Mesenchymal stem cell (in vitro differentiated cells and primary cell): Measurements from ENCODE around the gene KRT76.

Experiments used
- DNase-seq: peaks from one replicate; pipeline ENCODE4 v3.0.0-alpha.2; 2013
- H2AFZ ChIP-seq: one replicate; pipeline ENCODE4 v1.6.1; 2013; ENCODE audit warnings: low read depth, mild to moderate bottlenecking, control low read depth, inconsistent platforms, low read length, moderate library complexity
- H2AK5ac ChIP-seq: 2 replicates; pipeline ENCODE4 v1.6.1; 2013; ENCODE audit warnings: low read length, moderate library complexity, mild to moderate bottlenecking, inconsistent platforms; ENCODE audit not compliant: severe bottlenecking
- H2BK120ac ChIP-seq: one replicate; pipeline ENCODE4 v1.6.1; 2013; ENCODE audit warnings: low read depth, mild to moderate bottlenecking, inconsistent platforms, low read length, moderate library complexity
- H2BK12ac ChIP-seq, 2 experiments: one replicate each; pipeline ENCODE4 v1.6.1; 2013; ENCODE audit warnings: inconsistent platforms in 2 of 2, low read length in 2 of 2, mild to moderate bottlenecking in 2 of 2, moderate library complexity in 2 of 2, control low read depth in 1 of 2
- H2BK15ac ChIP-seq: one replicate; pipeline ENCODE4 v1.6.1; 2013; ENCODE audit warnings: mild to moderate bottlenecking, low read depth, inconsistent platforms; ENCODE audit not compliant: poor library complexity, severe bottlenecking
- H2BK5ac ChIP-seq: 2 replicates; pipeline ENCODE4 v1.6.1; 2013; ENCODE audit warnings: low read depth, mild to moderate bottlenecking, low read length, control low read depth, inconsistent platforms; ENCODE audit not compliant: poor library complexity, severe bottlenecking
- H3K14ac ChIP-seq, 2 experiments: one replicate each; pipeline ENCODE4 v1.6.1; 2013; ENCODE audit warnings: inconsistent platforms in 2 of 2, low read length in 2 of 2, control low read depth in 1 of 2, mild to moderate bottlenecking in 1 of 2, moderate library complexity in 1 of 2
- H3K18ac ChIP-seq, 2 experiments: one replicate each; pipeline ENCODE4 v1.6.1; 2013; ENCODE audit warnings: inconsistent platforms in 2 of 2, low read length in 2 of 2, control low read depth in 1 of 2, low read depth in 1 of 2, mild to moderate bottlenecking in 1 of 2
- H3K23ac ChIP-seq, 2 experiments: one replicate each; pipeline ENCODE4 v1.6.1; 2013; ENCODE audit warnings: inconsistent platforms in 2 of 2, low read length in 2 of 2, mild to moderate bottlenecking in 2 of 2, moderate library complexity in 2 of 2, control low read depth in 1 of 2
- H3K27ac ChIP-seq: 2 replicates; pipeline ENCODE4 v1.5.1; 2013; ENCODE audit warnings: mild to moderate bottlenecking, moderate library complexity, low read length, control low read depth, inconsistent platforms; ENCODE audit not compliant: poor library complexity, severe bottlenecking
- H3K27me3 ChIP-seq, 2 experiments: 2 replicates each; pipeline versions ENCODE4 v1.6.1 to v1.7.0; 2013; ENCODE audit warnings: low read length in 2 of 2, mild to moderate bottlenecking in 2 of 2, moderate library complexity in 2 of 2, control low read depth in 1 of 2, inconsistent platforms in 1 of 2; ENCODE audit not compliant: control insufficient read depth in 1 of 2, insufficient read depth in 1 of 2
- H3K36me3 ChIP-seq, 2 experiments: 2 replicates each; pipeline versions ENCODE4 v1.6.1 to v1.7.0; 2013; ENCODE audit warnings: low read length in 2 of 2, control low read depth in 1 of 2, inconsistent platforms in 1 of 2, low read depth in 1 of 2, mild to moderate bottlenecking in 1 of 2; ENCODE audit not compliant: insufficient read depth in 2 of 2, control insufficient read depth in 1 of 2
- H3K4ac ChIP-seq, 2 experiments: one replicate each; pipeline ENCODE4 v1.6.1; 2013; ENCODE audit warnings: inconsistent platforms in 2 of 2, low read length in 2 of 2, mild to moderate bottlenecking in 2 of 2, moderate library complexity in 2 of 2, control low read depth in 1 of 2, low read depth in 1 of 2
- H3K4me1 ChIP-seq: 2 replicates; pipeline ENCODE4 v1.6.1; 2013; ENCODE audit warnings: low read depth, low read length, control low read depth; ENCODE audit not compliant: control insufficient read depth, insufficient read depth
- H3K4me2 ChIP-seq: 2 replicates; pipeline ENCODE4 v1.6.1; 2013; ENCODE audit warnings: low read length, mild to moderate bottlenecking, inconsistent platforms; ENCODE audit not compliant: poor library complexity, severe bottlenecking
- H3K4me3 ChIP-seq, 2 experiments: 2 replicates each; pipeline versions ENCODE4 v1.5.1 to v1.7.0; 2013; ENCODE audit warnings: low read length in 2 of 2, mild to moderate bottlenecking in 2 of 2, control low read depth in 1 of 2, low read depth in 1 of 2; ENCODE audit not compliant: insufficient read depth in 1 of 2
- H3K79me1 ChIP-seq: replicated peaks from 2 replicates; pipeline ENCODE4 v1.6.1; 2013; ENCODE audit warnings: mild to moderate bottlenecking, control low read depth, low read length, inconsistent platforms; ENCODE audit not compliant: poor library complexity, severe bottlenecking
- H3K9ac ChIP-seq: 2 replicates; pipeline ENCODE4 v1.7.0; 2013; ENCODE audit warnings: mild to moderate bottlenecking, low read length, moderate library complexity
- H3K9me3 ChIP-seq: 2 replicates; pipeline ENCODE4 v1.7.0; 2013; ENCODE audit warnings: mild to moderate bottlenecking, low read length; ENCODE audit not compliant: control insufficient read depth
- H4K8ac ChIP-seq: one replicate; pipeline ENCODE4 v1.6.1; 2013; ENCODE audit warnings: inconsistent platforms, mild to moderate bottlenecking, low read length, moderate library complexity
- H4K91ac ChIP-seq: one replicate; pipeline ENCODE4 v1.6.1; 2013; ENCODE audit warnings: mild to moderate bottlenecking, low read length, inconsistent platforms
- WGBS: methylation state at CpG from one replicate; pipeline ENCODE4 v1.1.7; 2013; ENCODE audit warnings: mixed read lengths; 5-methylcytosine and 5-hydroxymethylcytosine counted together

Gene KRT76

GRCh38 chr12:52744493-52745156, 32.5 kb downstream of the KRT76 start:
- no peak overlapping the region for H3K23ac ChIP-seq
- no peak overlapping the region for H2BK5ac ChIP-seq
- no peak overlapping the region for H2BK15ac ChIP-seq
- no peak overlapping the region for H3K9ac ChIP-seq
- WGBS, result 20% methylated on average over 1 of the region's 1 CpG
- no peak overlapping the region for H3K4me2 ChIP-seq
- no peak overlapping the region for H3K18ac ChIP-seq
- H3K4ac ChIP-seq, result no peak overlapping the region
- H3K27me3 ChIP-seq, result peaks cover 6 to 72% of the 10 kb centered on the region in 2 experiments
- H2AK5ac ChIP-seq, result no peak overlapping the region
- no peaks in the 10 kb centered on the region for H3K9me3 ChIP-seq
- no peak overlapping the region for H2BK12ac ChIP-seq
- H2AFZ ChIP-seq, result no peak overlapping the region
- H3K4me1 ChIP-seq, result no peaks in the 10 kb centered on the region
- H4K91ac ChIP-seq, result no peak overlapping the region
- no peak overlapping the region for H3K4me3 ChIP-seq
- H3K79me1 ChIP-seq, result no peaks in the 10 kb centered on the region
- H2BK120ac ChIP-seq, result no peak overlapping the region
- no peak overlapping the region for H4K8ac ChIP-seq
- H3K36me3 ChIP-seq, result no peaks in the 10 kb centered on the region
- DNase-seq, result no peak
- H3K27ac ChIP-seq, result no peak overlapping the region
- H3K14ac ChIP-seq, result no peak overlapping the region

- Histone ChIP-seq H3K4ac (no peak overlapping the region), H2AFZ (no peak overlapping the region), H3K27me3 (peaks cover 0 to 59% of the 10 kb centered on the region in 2 experiments), H3K4me1 (no peaks in the 10 kb centered on the region), H3K23ac (no peak overlapping the region), H3K14ac (no peak overlapping the region), H3K9me3 (no peaks in the 10 kb centered on the region), H3K9ac (no peak overlapping the region), H3K27ac (no peak overlapping the region), H3K79me1 (no peaks in the 10 kb centered on the region), H3K36me3 (no peaks in the 10 kb centered on the region), H2BK120ac (no peak overlapping the region), H3K4me2 (no peak overlapping the region), H3K4me3 (no peak overlapping the region), H2AK5ac (no peak overlapping the region), H2BK5ac (no peak overlapping the region), H3K18ac (no peak overlapping the region), H4K91ac (no peak overlapping the region), H2BK15ac (no peak overlapping the region), H4K8ac (no peak overlapping the region), H2BK12ac (no peak overlapping the region)
- 71% methylated on average over 3 of the region's 3 CpGs for WGBS
- no peak for DNase-seq
These were observed 34.2 kb downstream of the KRT76 start for GRCh38 chr12:52742822-52743457.

- no peak overlapping the region for H3K4me3 ChIP-seq
- H4K91ac ChIP-seq, result no peak overlapping the region
- no peak overlapping the region for H2AFZ ChIP-seq
- no peaks in the 10 kb centered on the region for H3K9me3 ChIP-seq
- no peak overlapping the region for H3K4me2 ChIP-seq
- H3K27ac ChIP-seq, result no peak overlapping the region
- H3K4ac ChIP-seq, result no peak overlapping the region
- no peak overlapping the region for H3K18ac ChIP-seq
- H2AK5ac ChIP-seq, result no peak overlapping the region
- H3K4me1 ChIP-seq, result no peaks in the 10 kb centered on the region
- H3K79me1 ChIP-seq, result no peaks in the 10 kb centered on the region
- DNase-seq, result no peak
- no peak overlapping the region for H2BK5ac ChIP-seq
- H4K8ac ChIP-seq, result no peak overlapping the region
- no peak overlapping the region for H3K14ac ChIP-seq
- H3K23ac ChIP-seq, result no peak overlapping the region
- WGBS, result 62% methylated on average over 5 of the region's 7 CpGs
- H2BK12ac ChIP-seq, result no peak overlapping the region
- no peak overlapping the region for H2BK120ac ChIP-seq
- no peak overlapping the region for H2BK15ac ChIP-seq
- peaks cover 0 to 54% of the 10 kb centered on the region in 2 experiments for H3K27me3 ChIP-seq
- H3K9ac ChIP-seq, result no peak overlapping the region
- no peaks in the 10 kb centered on the region for H3K36me3 ChIP-seq
These were observed 35.0 kb downstream of the KRT76 start for GRCh38 chr12:52742196-52742580.

DNA sequence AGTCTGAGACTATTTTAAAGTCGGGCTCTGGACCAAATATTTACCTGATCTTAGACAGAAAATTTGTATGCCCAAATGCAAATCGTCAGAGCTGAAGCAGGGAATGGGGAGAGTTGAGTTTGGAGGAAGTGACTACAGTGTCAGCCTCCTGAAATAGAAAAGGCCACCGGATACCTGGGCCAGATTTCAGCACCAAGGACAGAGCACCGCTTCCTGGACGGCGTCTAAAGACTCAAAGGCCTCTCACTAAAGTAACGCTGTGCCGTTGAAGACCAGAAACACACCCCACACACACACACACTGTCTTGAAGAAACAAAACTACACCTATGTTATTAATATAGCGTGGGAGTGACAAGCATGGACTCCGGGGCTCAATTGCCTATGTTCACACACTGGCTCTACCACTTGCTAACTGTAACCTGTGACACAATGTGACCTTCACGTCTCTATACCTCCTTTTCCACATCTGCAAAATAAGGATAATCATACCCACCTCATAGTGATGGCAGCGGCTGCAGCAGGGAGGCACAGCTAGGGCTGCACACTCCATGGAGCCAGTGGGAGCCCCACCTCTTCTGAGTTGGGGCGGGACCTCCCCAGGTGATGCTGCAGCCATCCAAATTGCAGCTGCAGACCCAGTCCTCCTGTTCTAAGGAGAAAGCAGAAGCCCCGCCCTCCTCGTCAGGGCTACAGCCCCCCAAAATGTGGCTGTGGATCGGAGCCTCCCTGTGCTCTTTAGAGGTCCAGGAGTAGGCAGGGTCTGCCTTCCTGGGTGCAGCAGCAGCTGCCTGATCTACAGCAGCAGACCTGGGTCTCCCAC, 35.6 kb downstream of the KRT76 start:
- H3K27me3 ChIP-seq, result peaks cover 0 to 52% of the 10 kb centered on the region in 2 experiments
- H3K9me3 ChIP-seq, result no peaks in the 10 kb centered on the region
- no peak overlapping the region for H4K91ac ChIP-seq
- H2BK12ac ChIP-seq, result no peak overlapping the region
- H3K4me3 ChIP-seq, result no peak overlapping the region
- H2BK5ac ChIP-seq, result no peak overlapping the region
- WGBS, result 23% methylated on average over 15 of the region's 16 CpGs
- H3K4me1 ChIP-seq, result no peaks in the 10 kb centered on the region
- H3K23ac ChIP-seq, result no peak overlapping the region
- no peak overlapping the region for H2BK120ac ChIP-seq
- no peaks in the 10 kb centered on the region for H3K36me3 ChIP-seq
- H3K4ac ChIP-seq, result no peak overlapping the region
- no peak overlapping the region for H3K27ac ChIP-seq
- H2AK5ac ChIP-seq, result no peak overlapping the region
- H3K9ac ChIP-seq, result no peak overlapping the region
- DNase-seq, result peak; percentile 51
- H2BK15ac ChIP-seq, result no peak overlapping the region
- H2AFZ ChIP-seq, result no peak overlapping the region
- no peaks in the 10 kb centered on the region for H3K79me1 ChIP-seq
- no peak overlapping the region for H3K14ac ChIP-seq
- H3K4me2 ChIP-seq, result no peak overlapping the region
- H4K8ac ChIP-seq, result no peak overlapping the region
- no peak overlapping the region for H3K18ac ChIP-seq
